NT2/D1 (cell line): Measurements from ENCODE around the gene SSC4D.
"Not testable (repeated sequence)": the region's sequence is repeated elsewhere in the genome, so short reads cannot be mapped to it uniquely, and the experiment has no call there.

ENCODE experiments used
- DNase-seq: peaks from one replicate; pipeline ENCODE4 v3.0.0-alpha.2; 2011; ENCODE audit warnings: low read depth, low spot score
- H3K27me3 ChIP-seq: 2 replicates; pipeline ENCODE4 v1.6.0; 2011; ENCODE audit warnings: mild to moderate bottlenecking; ENCODE audit not compliant: insufficient read length, insufficient read depth
- H3K36me3 ChIP-seq: 2 replicates; pipeline ENCODE4 v1.6.1; 2011; ENCODE audit warnings: mild to moderate bottlenecking, low read length, mixed read lengths; ENCODE audit not compliant: insufficient read depth, insufficient read length
- H3K4me1 ChIP-seq: 2 replicates; pipeline ENCODE4 v1.5.1; 2011; ENCODE audit not compliant: insufficient read depth, insufficient read length
- H3K4me3 ChIP-seq: 2 replicates; pipeline ENCODE4 v1.5.1; 2011; ENCODE audit warnings: low read depth; ENCODE audit not compliant: insufficient read length
- H3K9ac ChIP-seq: 2 replicates; pipeline ENCODE4 v1.6.0; 2011; ENCODE audit warnings: low read depth; ENCODE audit not compliant: insufficient read length
- H3K9me3 ChIP-seq: 2 replicates; pipeline ENCODE4 v1.5.1; 2011; ENCODE audit warnings: mild to moderate bottlenecking, low read length; ENCODE audit not compliant: insufficient read depth
- SUZ12 ChIP-seq: IDR thresholded peaks from 2 replicates; pipeline ENCODE4 v1.6.1; 2011; ENCODE audit not compliant: insufficient read length, insufficient read depth; ENCODE audit errors: extremely low read depth
- YY1 ChIP-seq: IDR thresholded peaks from 2 replicates; pipeline ENCODE4 v1.6.1; 2011; ENCODE audit not compliant: insufficient read length, insufficient read depth
- ZNF274 ChIP-seq: IDR thresholded peaks from 2 replicates; pipeline ENCODE4 v1.6.1; 2011; ENCODE audit warnings: mild to moderate bottlenecking, low read depth, low read length

SSC4D gene

DNA sequence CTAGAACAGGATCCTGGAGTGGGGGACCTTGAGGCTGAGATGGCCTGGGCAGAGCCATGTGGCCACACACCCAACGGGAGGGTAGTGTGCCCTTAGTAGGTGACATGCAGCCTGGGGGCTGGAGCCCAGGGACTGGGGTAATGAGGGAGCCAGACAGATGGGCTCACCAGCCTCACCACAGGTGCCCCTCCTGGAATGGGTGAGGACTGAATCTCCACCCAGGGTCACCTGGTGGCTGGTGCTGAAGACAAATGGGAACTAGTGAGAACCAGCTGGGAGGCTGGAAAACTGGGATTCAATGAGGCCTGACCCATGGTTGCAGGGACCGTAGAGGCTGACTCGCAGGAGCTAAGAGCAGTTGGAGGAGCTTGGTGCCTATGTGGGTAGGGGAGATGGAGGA lies 21.3 kb upstream of the SSC4D start:
- no peak for DNase-seq
- Histone ChIP-seq H3K9ac (no peak overlapping the region), H3K36me3 (no peaks in the 10 kb centered on the region), H3K4me1 (peaks cover 1% of the 10 kb centered on the region), H3K27me3 (no peaks in the 10 kb centered on the region), H3K9me3 (no peaks in the 10 kb centered on the region), H3K4me3 (no peak overlapping the region)
- TF ChIP-seq SUZ12, result no peak
- TF ChIP-seq YY1, result no peak
- TF ChIP-seq ZNF274, result no peak

DNA sequence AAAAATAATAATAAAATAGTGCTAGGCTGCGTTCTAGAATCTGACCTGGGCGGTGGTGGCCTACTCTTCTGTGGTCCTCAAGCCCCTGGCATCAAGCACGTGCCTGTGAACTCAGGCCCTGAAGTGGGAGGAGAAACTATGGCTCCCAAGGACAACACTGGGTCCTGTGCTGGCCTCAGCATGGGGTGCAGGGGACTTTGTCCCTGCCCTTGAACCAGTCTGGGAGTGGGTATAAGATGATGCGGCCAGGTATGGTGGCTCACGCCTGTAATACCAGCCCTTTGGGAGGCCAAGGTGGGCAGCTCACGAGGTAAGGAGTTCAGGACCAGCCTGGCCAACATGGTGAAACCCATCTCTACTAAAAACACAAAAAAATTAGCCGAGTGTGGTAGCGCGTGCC lies 20.7 kb upstream of the SSC4D start:
- Histone ChIP-seq H3K36me3 (no peaks in the 10 kb centered on the region), H3K4me1 (peaks cover 1% of the 10 kb centered on the region), H3K9me3 (no peaks in the 10 kb centered on the region), H3K27me3 (no peaks in the 10 kb centered on the region), H3K9ac (no peak overlapping the region), H3K4me3 (no peak overlapping the region)
- no peak for DNase-seq
- TF ChIP-seq SUZ12 (no peak), ZNF274 (no peak), YY1 (no peak)

- H3K9ac ChIP-seq, result no peak overlapping the region
- H3K27me3 ChIP-seq, result no peaks in the 10 kb centered on the region
- H3K4me3 ChIP-seq, result no peak overlapping the region
- peaks cover 1% of the 10 kb centered on the region for H3K4me1 ChIP-seq
- H3K9me3 ChIP-seq, result no peaks in the 10 kb centered on the region
- DNase-seq, result no peak
- H3K36me3 ChIP-seq, result no peaks in the 10 kb centered on the region
- no peak for TF ChIP-seq ZNF274
- TF ChIP-seq YY1, result no peak
- no peak for TF ChIP-seq SUZ12
Measured at GRCh38 chr7:76428868-76429805, 19.6 kb upstream of the SSC4D start.

GRCh38 chr7:76428149-76428823 lies 18.8 kb upstream of the SSC4D start:
- H3K36me3 ChIP-seq, result no peaks in the 10 kb centered on the region
- no peaks in the 10 kb centered on the region for H3K27me3 ChIP-seq
- peaks cover 1% of the 10 kb centered on the region for H3K4me1 ChIP-seq
- no peaks in the 10 kb centered on the region for H3K9me3 ChIP-seq
- no peak overlapping the region for H3K9ac ChIP-seq
- no peak for TF ChIP-seq ZNF274
- no peak overlapping the region for H3K4me3 ChIP-seq
- DNase-seq, result no peak

DNA sequence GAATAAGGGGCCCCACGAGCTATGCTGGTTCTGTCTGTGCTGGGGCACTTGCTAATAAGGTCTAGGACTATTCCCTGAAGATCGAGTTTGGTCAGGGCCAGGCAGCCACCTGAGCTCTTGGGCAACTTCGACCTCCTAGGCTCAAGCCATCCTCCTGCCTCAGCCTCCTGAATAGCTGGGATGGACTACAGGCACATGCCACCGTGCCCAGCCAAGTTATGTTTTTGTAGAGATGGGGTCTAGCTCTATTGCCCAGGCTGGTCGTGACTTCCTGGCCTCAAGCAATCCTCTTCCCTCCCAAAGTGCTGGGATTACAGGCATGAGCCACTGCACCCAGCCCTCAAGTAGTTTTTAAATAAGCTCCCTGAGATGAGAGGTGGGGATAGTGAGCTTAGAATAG lies 18.1 kb upstream of the SSC4D start:
- TF ChIP-seq ZNF274 (no peak), SUZ12 (no peak), YY1 (no peak)
- Histone ChIP-seq H3K9ac (no peak overlapping the region), H3K9me3 (no peaks in the 10 kb centered on the region), H3K36me3 (no peaks in the 10 kb centered on the region), H3K27me3 (no peaks in the 10 kb centered on the region), H3K4me3 (no peak overlapping the region), H3K4me1 (peaks cover 1% of the 10 kb centered on the region)
- DNase-seq, result no peak

GRCh38 chr7:76426246-76426645 lies 16.7 kb upstream of the SSC4D start:
- no peak for DNase-seq
- Histone ChIP-seq H3K4me3 (no peak overlapping the region), H3K4me1 (peaks cover 1% of the 10 kb centered on the region), H3K9ac (no peak overlapping the region), H3K27me3 (no peaks in the 10 kb centered on the region), H3K9me3 (no peaks in the 10 kb centered on the region), H3K36me3 (no peaks in the 10 kb centered on the region)
- TF ChIP-seq ZNF274, result no peak

DNA sequence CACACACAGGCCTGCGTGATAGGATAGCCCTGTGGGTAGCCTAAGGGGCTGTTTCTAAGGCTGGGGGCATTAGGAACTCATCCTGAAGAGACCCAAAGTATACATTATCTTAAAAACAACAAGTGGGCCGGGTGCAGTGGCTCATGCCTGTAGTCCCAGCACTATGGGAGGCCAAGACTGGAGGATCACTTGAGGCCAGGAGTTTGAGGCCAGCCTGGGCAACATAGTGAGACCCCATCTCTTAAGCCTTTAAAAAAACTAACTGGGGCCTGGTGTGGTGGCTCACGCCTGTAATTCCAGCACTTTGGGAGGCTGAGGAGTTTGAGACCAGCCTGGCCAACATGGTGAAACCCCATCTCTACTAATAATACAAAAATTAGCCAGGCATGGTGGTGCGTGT lies 16.1 kb upstream of the SSC4D start:
- DNase-seq, H3K36me3 ChIP-seq, H3K4me3 ChIP-seq, H3K9ac ChIP-seq, H3K27me3 ChIP-seq, H3K9me3 ChIP-seq, H3K4me1 ChIP-seq: not testable (repeated sequence)
